Endodermal cell (in vitro differentiated cells): ENCODE data around the gene TEX54. TPM values are rescaled to one million over a fixed set of nuclear protein-coding genes. Genes with fewer than 3 reads are reported as not detected.

ENCODE experiments used
- DNase-seq: peaks from one replicate; pipeline ENCODE4 v3.0.0-alpha.2; 2017
- H3K27ac ChIP-seq: 2 replicates; pipeline ENCODE4 v1.5.1; 2013; ENCODE audit warnings: mild to moderate bottlenecking, low read depth, low read length, moderate library complexity
- H3K27me3 ChIP-seq: 2 replicates; pipeline ENCODE4 v1.6.1; 2013; ENCODE audit warnings: mild to moderate bottlenecking, low read length, moderate library complexity; ENCODE audit not compliant: insufficient read depth, control insufficient read depth, poor library complexity, severe bottlenecking
- H3K36me3 ChIP-seq: 2 replicates; pipeline ENCODE4 v1.7.0; 2013; ENCODE audit warnings: mild to moderate bottlenecking, low read length, moderate library complexity; ENCODE audit not compliant: control insufficient read depth, insufficient read depth
- H3K4me1 ChIP-seq: one replicate; pipeline ENCODE4 v1.7.0; 2013; ENCODE audit warnings: low read length; ENCODE audit not compliant: control insufficient read depth, insufficient read depth
- H3K4me3 ChIP-seq: 2 replicates; pipeline ENCODE4 v1.5.1; 2013; ENCODE audit warnings: mild to moderate bottlenecking, low read length, moderate library complexity
- H3K9ac ChIP-seq: 2 replicates; pipeline ENCODE4 v1.6.1; 2013; ENCODE audit warnings: mild to moderate bottlenecking, low read length, moderate library complexity; ENCODE audit not compliant: poor library complexity, severe bottlenecking; ENCODE audit errors: extremely low read depth
- H3K9me3 ChIP-seq: 2 replicates; pipeline ENCODE4 v1.6.1; 2013; ENCODE audit warnings: mild to moderate bottlenecking, low read length, moderate library complexity; ENCODE audit not compliant: control insufficient read depth
- H3K27ac Mint-ChIP-seq: 2 replicates; pipeline ENCODE4 v1.8.0; 2020; ENCODE audit warnings: mixed read lengths
- H3K27me3 Mint-ChIP-seq: 2 replicates; pipeline ENCODE4 v1.8.0; 2021; ENCODE audit warnings: mild to moderate bottlenecking, mixed read lengths; ENCODE audit not compliant: insufficient read depth
- H3K36me3 Mint-ChIP-seq: 2 replicates; pipeline ENCODE4 v1.8.0; 2020; ENCODE audit warnings: low read depth, mixed read lengths
- H3K4me1 Mint-ChIP-seq: 2 replicates; pipeline ENCODE4 v1.8.0; 2020; ENCODE audit warnings: mixed read lengths
- H3K4me3 Mint-ChIP-seq: 2 replicates; pipeline ENCODE4 v1.8.0; 2020; ENCODE audit warnings: mild to moderate bottlenecking, moderate library complexity, mixed read lengths
- H3K9me3 Mint-ChIP-seq: 2 replicates; pipeline ENCODE4 v1.8.0; 2020; ENCODE audit warnings: mild to moderate bottlenecking, mixed read lengths
- WGBS, 2 experiments: methylation state at CpG; one replicate each; pipeline versions ENCODE4 v1.1.5 to v1.1.7; 2013; ENCODE audit warnings: missing lambda C conversion rate in 2 of 2, mixed read lengths in 1 of 2; ENCODE audit not compliant: insufficient coverage in 1 of 2, insufficient read length in 1 of 2; 5-methylcytosine and 5-hydroxymethylcytosine counted together
- total RNA-seq, 2 donors: library from RNA; stranded (reverse); fragmentation: NEBNext Ultra II Directional in 1 of 2; extraction: Animal tissue kit (Norgen Biotek cat#: 25700) in 1 of 2; gene quantifications; 2 replicates in 1 of 2; 3 replicates in 1 of 2; pipeline ENCODE4 v1.2.1, GENCODE V29; 2021
- TF ChIP-seq, protein P1 (sequence below): fragments of 200-600 bp; sonication (generic); conservative IDR thresholded peaks from 2 replicates; pipeline ENCODE4 v1.5.0; 2021; ENCODE audit warnings: antibody characterized with exemption, mild to moderate bottlenecking

TEX54 gene
- total RNA-seq, 2 donors from 2014 or later = not detected

DNA sequence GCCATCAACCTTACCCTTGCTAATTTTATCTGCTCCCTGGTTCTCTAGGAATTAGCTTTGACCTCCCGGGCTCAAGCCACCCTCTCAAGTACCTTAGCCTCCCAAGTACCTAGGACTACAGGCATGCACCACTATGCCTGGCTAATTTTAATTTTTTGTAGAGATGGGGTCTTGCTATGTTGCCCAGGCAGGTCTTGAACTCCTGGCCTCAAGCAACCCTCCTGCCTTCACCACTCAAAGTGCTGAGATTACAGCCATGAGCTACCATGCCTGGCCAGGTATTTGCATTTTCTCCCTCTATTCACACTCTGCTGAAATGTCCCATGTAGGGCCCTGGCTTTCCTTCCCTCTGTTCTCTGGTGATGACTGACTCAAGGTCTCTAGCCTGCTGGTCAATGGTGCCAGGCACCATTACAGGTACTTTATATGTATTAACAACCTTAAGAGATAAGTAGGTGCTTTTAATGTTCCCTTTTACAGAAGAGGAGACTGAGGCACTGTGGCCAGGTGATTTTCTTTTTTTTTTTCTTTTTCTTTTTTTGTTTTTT, 15.2 kb upstream of the TEX54 start:
- Histone ChIP-seq H3K4me3 (no peak overlapping the region), H3K4me1 (no peaks in the 10 kb centered on the region), H3K27me3 (no peaks in the 10 kb centered on the region), H3K27ac (no peak overlapping the region), H3K36me3 (peaks cover 12% of the 10 kb centered on the region), H3K9ac (no peak overlapping the region), H3K9me3 (peaks cover 8% of the 10 kb centered on the region)
- H3K27me3 Mint-ChIP-seq = no peaks in the 10 kb centered on the region
- H3K27ac Mint-ChIP-seq = no peak overlapping the region
- H3K4me3 Mint-ChIP-seq = no peak overlapping the region
- 95 to 100% methylated on average over 1 of the region's 1 CpG for WGBS, 2 experiments
- DNase-seq = no peak
- TF ChIP-seq, protein P1, sequence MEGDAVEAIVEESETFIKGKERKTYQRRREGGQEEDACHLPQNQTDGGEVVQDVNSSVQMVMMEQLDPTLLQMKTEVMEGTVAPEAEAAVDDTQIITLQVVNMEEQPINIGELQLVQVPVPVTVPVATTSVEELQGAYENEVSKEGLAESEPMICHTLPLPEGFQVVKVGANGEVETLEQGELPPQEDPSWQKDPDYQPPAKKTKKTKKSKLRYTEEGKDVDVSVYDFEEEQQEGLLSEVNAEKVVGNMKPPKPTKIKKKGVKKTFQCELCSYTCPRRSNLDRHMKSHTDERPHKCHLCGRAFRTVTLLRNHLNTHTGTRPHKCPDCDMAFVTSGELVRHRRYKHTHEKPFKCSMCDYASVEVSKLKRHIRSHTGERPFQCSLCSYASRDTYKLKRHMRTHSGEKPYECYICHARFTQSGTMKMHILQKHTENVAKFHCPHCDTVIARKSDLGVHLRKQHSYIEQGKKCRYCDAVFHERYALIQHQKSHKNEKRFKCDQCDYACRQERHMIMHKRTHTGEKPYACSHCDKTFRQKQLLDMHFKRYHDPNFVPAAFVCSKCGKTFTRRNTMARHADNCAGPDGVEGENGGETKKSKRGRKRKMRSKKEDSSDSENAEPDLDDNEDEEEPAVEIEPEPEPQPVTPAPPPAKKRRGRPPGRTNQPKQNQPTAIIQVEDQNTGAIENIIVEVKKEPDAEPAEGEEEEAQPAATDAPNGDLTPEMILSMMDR = no peak
- peaks cover 16% of the 10 kb centered on the region for H3K9me3 Mint-ChIP-seq
- peaks cover 14% of the 10 kb centered on the region for H3K36me3 Mint-ChIP-seq
- H3K4me1 Mint-ChIP-seq = peaks cover 9% of the 10 kb centered on the region

DNA sequence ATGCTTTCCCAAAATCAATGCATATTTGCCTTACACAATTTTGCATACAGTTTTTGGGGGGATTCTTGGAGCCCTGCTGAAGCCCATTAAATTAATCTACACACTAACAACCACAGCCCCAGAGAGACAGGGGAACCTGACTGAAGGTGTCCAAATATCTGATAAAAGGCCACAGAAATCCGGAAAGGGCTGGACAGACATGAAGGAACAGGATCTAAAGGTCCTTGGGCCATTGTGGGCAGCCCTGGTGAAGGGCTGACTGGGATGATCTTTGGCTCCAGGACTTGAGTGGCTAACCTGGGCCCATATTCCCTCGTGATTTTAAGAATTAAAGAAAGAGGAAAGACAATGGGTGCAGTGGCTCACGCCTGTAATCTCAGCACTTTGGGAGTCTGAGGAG, 13.5 kb upstream of the TEX54 start:
- peaks cover 16% of the 10 kb centered on the region for H3K9me3 Mint-ChIP-seq
- H3K36me3 Mint-ChIP-seq = no peaks in the 10 kb centered on the region
- no peak overlapping the region for H3K4me3 Mint-ChIP-seq
- H3K9ac ChIP-seq = no peak overlapping the region
- WGBS, 2 experiments = 90 to 93% methylated on average over 3 of the region's 3 CpGs
- no peaks in the 10 kb centered on the region for H3K4me1 Mint-ChIP-seq
- H3K27ac Mint-ChIP-seq = no peak overlapping the region
- no peaks in the 10 kb centered on the region for H3K27me3 ChIP-seq
- H3K4me3 ChIP-seq = no peak overlapping the region
- no peak for DNase-seq
- peaks cover 8% of the 10 kb centered on the region for H3K9me3 ChIP-seq
- no peaks in the 10 kb centered on the region for H3K4me1 ChIP-seq
- H3K27me3 Mint-ChIP-seq = no peaks in the 10 kb centered on the region
- TF ChIP-seq, protein P1 = no peak
- H3K36me3 ChIP-seq = no peaks in the 10 kb centered on the region
- H3K27ac ChIP-seq = no peak overlapping the region

DNA sequence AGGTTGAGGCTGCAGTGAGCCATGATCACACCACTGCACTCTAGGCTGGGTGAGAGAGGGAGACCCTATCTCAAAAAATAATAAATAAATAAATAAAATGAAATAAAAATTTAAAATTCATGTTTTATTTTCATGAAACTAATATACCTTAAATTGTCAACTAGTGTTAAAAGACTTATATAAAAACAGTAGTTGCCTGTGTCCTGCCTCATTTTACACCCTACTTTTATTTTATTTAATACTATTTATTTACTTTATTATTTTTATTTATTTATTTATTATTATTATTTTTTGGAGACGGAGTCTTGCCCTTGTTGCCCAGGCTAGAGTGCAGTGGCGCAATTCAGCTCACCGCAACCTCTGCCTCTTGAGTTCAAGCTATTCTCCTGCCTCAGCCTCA, 11.5 kb upstream of the TEX54 start:
- H3K9ac ChIP-seq = no peak overlapping the region
- no peaks in the 10 kb centered on the region for H3K27me3 ChIP-seq
- no peak for DNase-seq
- no peak overlapping the region for H3K4me3 ChIP-seq
- peaks cover 16% of the 10 kb centered on the region for H3K9me3 Mint-ChIP-seq
- no peaks in the 10 kb centered on the region for H3K4me1 ChIP-seq
- H3K27ac ChIP-seq = no peak overlapping the region
- peaks cover 8% of the 10 kb centered on the region for H3K9me3 ChIP-seq
- H3K27ac Mint-ChIP-seq = no peak overlapping the region
- H3K36me3 ChIP-seq = no peaks in the 10 kb centered on the region
- WGBS, 2 experiments = 91 to 94% methylated on average over 2 to 3 of the region's 3 CpGs
- H3K4me1 Mint-ChIP-seq = peaks cover 3% of the 10 kb centered on the region
- no peaks in the 10 kb centered on the region for H3K27me3 Mint-ChIP-seq
- H3K4me3 Mint-ChIP-seq = no peak overlapping the region
- TF ChIP-seq, protein P1 = no peak
- H3K36me3 Mint-ChIP-seq = no peaks in the 10 kb centered on the region
